ENCODE data around the gene VRK3.
A peak's percentile ranks its signal among the peaks of the same experiment; 100 is the strongest.
"Not testable (repeated sequence)": the region's sequence is repeated elsewhere in the genome, so short reads cannot be mapped to it uniquely, and the experiment has no call there.

The VRK3 gene, protein sequence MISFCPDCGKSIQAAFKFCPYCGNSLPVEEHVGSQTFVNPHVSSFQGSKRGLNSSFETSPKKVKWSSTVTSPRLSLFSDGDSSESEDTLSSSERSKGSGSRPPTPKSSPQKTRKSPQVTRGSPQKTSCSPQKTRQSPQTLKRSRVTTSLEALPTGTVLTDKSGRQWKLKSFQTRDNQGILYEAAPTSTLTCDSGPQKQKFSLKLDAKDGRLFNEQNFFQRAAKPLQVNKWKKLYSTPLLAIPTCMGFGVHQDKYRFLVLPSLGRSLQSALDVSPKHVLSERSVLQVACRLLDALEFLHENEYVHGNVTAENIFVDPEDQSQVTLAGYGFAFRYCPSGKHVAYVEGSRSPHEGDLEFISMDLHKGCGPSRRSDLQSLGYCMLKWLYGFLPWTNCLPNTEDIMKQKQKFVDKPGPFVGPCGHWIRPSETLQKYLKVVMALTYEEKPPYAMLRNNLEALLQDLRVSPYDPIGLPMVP

DNA sequence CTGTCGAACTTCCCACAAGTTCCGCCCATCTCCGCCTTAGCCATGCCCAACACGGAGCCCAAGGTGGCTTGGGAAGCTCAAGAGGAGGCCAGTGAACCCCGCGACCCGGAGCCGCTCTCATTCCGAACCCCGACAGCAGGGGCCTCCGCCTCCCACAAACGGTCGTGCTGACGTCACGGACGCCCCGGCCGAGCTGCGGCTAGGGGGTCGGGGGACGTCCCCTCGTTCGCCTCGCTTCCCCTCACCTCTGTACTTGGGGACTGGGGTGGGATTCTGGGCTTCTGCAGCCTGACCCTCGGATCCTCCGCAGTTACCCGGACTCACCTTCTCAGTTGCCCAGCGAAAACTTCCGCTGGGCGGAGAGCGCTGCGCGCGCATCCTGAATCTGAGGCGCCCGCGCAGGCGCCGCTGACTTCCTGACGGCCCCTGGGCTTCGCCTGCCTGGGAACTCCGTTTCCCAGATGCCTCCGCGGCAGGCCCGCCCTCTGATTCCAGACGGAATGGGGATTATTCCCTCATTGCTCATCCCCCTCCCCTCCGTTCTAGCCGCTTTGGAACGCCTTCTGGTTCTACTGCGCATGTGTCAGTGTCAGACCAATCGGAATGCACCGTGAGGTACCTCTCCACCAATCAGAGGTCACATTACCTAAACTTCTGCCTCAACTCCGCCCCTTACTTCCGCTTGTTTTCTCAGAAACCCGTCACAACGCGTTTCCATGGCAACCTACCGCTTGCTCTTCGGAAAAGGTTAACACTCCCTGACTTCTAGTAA, at the start of gene VRK3:
TSS of gene VRK3 (minus strand) at position 351 of the 772 bp plus-strand sequence. CDS start 9,210 bp downstream, outside the sequence.
- DNase-seq (ENCODE audit: low read depth) = peak; percentile 95

DNA sequence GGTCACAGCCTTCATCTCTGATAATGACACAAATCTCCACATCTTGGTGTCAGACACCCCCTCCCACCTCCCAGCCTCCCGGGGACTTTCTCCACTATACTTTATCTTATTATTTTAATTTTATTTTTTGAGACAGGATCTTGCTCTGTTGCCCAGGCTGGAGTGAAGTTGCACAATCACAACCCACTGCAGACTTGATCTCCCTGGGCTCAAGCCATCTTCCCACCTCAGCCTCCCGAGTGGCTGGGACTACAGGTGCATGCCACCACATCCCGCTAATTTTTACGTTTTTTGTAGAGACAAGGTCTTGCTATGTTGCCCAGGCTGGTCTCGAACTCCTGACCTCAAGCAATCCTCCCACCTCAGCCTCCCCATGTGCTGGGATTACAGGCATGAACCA, 43.2 kb upstream of the VRK3 start:
- not testable (repeated sequence) for DNase-seq (ENCODE audit: low read depth)

DNA sequence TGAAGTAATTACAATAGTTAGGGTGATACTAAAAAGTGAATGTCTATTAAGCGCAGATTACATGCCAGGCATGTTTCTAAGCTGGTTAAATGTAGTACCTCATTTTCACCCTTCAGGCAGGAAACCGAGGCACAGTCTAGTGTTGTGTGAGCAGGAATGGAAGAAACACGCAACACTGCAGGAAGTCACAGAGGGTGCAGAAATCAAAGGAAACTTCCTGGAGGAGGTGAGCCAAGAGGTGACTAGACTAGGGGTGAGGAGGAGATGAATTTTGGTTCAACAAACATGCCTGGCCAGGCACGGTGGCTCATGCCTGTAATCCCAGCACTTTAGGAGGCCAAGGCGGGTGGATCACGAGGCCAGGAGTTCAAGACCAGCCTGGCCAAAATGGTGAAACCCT, 42.4 kb upstream of the VRK3 start:
- DNase-seq (ENCODE audit: low read depth) = no peak

DNA sequence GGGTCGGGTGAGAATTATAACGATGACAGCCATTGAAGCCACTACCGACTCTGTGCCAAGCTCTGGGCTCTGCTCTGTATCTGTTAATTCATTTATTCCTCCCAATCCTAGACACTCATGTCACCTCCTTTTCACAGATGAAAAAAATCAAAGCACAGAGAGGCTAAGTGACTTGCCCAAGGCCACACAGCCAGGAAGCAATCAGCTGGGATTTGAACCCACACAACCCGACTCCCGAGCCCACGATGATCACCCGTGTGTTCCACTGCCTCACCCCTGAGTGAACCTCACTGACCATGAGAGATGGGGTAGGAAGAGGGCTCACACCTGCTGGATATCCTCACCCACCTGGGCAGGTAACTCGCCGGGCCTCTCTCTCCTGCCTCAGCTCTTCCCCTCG, 40.8 kb upstream of the VRK3 start:
- DNase-seq (ENCODE audit: low read depth) = no peak

DNA sequence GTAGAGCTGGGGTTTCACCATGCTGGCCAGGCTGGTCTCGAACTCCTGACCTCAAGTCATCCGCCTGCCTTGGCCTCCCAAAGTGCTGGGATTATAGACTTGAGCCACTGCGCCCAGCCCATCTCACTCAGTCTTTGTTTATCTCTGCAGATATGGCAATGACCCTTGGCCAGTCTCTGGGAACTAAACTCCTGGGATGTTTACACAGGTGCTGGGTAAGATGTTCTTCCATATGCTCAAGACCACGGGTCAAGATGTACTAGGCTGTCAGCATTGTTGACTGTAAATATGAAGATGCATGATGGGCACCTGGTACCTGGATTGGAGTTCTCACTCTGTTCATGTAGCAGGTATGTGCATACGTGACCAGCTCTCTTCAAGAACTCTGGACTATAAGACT, 36.5 kb upstream of the VRK3 start:
- DNase-seq (ENCODE audit: low read depth) = no peak

DNA sequence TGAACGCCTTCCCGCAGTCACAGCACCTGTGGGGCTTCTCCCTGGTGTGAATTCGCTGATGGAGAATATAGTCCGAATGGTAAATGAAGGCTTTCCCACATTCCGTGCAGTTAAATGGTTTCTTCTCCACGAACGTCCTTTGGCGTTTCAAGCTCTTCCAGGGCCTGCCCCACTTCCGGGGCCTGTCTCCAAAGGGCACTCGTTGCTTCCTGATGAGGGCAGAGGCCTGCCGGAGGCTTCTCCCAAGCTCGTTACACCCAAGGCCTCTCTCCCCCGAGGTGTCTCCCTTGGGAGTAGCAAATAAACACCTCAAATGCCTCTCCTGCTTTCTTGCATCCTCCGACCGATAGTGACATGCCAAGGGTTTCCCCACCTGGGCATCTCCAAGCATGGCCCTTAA, 34.9 kb upstream of the VRK3 start:
- no peak for DNase-seq (ENCODE audit: low read depth)

DNA sequence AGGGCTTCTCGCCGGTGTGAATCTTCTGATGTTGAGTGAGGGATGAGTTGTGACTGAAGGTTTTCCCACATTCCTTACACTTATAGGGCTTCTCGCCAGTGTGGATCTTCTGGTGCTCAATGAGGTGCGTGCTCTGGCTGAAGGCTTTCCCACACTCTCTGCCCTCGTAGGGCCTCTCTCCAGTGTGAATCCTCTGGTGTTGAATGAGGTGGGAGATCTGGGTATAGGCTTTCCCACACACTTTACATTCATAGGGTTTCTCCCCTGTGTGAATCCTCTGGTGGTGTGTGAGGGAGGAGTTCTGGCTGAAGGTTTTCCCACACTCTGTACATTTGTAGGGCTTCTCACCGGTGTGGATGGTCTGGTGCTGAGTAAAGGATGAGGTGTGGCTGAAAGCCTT, 33.9 kb upstream of the VRK3 start:
- no peak for DNase-seq (ENCODE audit: low read depth)

DNA sequence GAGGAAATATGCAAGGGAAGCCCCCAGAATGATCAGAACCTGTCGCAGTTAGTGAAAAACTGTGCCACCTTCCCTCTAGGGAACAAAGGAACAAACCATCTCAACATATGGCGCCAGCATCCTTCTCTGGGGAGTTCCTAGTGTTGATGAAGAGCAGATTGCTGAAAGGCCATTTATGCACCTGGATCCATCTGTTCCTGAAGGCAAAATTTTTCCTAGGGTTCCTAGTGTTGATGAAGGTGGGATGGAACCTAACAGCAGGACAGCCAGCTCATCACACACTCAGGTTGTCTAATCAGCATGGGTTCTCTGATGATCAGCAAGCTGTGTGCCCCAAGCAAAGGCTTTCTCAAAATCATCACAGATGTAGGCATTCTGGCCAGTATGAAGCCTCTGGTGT, 33.3 kb upstream of the VRK3 start:
- DNase-seq (ENCODE audit: low read depth) = no peak

DNA sequence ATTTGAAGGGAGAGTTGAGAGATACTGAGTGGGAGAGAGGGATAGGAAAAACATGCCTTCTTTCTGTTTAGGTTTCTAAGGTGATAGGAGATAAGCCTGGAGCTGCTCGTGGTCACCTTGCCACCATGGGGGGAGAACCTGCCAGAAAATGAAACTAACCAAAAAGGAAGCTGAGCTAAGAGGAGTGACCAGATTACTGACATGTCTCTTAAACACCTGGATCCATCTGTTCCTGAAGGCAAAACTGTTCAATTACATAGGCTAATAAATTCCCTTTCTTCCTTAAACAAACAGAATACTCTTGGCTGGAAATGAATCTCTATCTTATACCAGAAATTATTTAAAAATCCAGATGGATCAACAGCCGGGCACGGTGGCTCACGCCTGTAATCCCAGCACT, 27.9 kb upstream of the VRK3 start:
- no peak for DNase-seq (ENCODE audit: low read depth)

DNA sequence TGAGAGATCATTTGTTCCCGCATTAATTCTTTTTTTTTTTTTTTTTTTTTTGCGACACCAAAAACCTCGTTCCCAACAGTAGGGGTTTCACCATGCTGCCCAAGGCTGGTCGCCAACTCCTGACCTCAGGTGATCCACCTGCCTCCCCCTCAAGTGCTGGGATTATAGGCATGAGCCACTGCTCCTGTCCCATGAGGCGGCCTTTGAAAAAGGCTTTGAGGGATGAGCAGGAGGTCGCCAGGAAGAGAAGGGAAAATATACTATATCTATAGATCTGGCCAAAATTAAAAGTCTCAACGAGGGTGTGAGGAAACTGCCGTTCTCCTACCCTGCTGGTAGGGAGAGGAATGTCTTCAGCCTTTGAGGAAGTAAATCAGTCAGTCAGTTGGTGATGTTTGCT, 26.8 kb upstream of the VRK3 start:
- no peak for DNase-seq (ENCODE audit: low read depth)

DNA sequence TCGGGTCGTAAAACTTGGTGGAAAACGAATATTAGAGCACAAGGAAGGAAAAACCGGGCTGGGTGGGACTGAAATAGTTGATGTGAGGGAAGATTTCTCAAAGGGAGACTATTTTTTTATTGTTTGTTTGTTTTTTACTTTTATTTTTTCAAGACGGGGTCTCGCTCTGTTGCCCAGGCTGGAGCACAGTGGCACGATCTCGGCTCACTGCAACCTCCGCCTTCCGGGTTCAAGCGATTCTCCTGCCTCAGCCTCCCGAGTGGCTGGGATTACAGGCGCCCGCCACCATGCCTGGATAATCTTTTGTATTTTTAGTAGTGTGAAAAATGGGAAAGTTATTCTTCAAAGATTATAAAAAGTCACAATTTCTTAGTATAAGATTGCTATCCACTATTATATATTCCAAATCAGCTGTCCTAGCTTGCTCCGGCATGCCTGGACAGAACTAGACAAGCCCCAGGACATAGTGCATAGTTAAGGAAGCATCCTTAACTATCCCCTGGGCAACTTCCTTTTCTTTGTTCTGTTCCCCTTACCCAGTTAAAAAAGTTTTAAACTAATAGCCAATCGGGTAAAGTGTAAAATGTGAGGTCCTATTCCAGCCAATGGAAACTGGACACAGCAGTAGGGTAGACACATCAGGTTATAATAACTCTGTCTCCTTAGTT, 26.2 kb upstream of the VRK3 start:
- DNase-seq (ENCODE audit: low read depth) = not testable (repeated sequence)

DNA sequence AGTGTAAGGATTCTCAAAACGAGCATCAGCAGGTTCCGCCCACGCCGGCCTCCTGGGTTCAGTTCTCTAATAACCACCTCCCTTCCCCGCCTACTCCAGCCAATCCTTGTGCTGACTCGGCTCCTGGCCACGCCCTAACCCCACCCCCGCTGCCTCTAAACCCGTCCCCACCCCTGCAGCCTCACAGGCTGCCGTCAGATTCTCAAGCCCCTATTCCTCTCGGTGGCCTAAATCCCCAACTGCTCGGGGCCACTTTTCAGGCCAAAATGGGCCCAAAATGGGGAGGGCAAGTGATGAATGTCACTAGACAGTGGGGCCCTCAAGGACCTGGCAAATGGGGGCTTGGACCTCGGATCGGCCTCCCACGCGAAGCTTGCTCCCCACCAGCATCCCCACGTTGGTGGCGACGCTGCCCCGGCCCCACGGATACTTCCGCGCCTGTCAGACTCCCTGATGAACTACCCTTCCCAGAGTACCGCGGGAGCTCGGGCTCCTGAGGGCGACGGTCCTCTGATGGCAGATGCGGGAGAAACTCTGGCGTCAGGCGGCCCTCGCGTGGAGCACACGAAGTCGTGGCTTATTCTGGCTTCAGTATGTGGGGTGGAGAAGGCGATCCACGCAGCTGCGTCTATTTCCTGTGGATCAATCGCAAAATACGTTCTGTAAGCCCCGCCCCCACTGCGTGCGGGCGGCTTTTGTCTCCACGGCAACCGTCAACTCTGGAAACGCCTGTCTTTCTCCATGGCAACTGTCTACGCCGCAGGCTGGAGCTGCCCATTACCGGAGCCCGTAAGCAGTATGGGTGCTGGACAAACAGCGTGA, 25.4 kb upstream of the VRK3 start:
- DNase-seq (ENCODE audit: low read depth) = peak; percentile 34

DNA sequence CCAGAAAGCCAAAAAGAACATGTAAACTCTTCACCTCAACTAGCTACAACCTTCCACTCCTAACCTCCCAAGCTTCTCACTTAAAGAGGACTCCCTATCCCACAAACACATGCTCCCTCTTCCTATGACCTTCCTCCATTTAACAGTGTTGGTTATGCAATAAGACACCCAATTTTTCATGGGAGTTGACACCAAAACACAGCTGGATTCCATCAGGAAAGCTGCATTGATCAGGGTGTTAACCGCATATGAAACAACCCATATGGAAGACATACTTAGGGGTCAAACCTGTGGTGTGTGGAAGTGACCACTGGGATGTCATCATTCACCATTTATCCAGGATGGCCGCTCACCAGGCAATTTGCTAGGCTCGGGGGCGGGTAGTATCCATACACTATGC, 22.5 kb upstream of the VRK3 start:
- no peak for DNase-seq (ENCODE audit: low read depth)

DNA sequence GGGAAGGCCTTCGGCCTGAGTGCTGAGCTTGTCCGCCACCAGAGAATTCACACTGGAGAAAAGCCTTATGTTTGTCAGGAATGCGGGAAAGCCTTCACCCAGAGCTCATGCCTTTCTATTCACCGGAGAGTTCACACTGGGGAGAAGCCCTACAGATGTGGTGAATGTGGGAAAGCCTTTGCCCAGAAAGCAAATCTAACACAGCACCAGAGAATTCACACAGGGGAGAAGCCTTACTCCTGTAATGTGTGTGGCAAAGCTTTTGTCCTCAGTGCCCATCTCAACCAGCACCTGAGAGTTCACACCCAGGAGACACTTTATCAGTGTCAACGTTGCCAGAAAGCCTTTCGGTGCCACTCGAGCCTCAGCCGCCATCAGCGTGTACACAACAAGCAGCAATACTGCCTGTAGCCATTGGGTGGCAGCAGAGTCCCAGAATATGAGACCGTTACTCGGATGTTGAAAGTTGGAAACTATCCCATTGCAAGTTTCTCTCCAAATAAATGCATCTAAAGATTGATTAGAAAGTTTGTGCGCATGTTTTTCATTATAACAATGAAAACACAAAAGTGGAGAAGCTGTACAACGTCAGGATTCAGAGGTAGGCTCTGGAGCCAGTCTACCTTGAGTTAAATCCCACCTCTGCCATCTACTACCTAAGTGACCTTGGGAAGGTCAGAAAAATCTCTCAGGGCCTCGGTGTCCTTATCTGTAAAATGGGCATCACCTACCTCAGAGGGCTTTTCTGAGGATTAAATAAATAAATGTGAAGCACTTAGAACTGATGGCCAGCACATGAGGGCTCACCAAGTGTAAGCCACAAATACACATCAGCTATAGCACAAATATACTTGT, 21.7 kb upstream of the VRK3 start:
- peak; percentile 25 for DNase-seq (ENCODE audit: low read depth)

DNA sequence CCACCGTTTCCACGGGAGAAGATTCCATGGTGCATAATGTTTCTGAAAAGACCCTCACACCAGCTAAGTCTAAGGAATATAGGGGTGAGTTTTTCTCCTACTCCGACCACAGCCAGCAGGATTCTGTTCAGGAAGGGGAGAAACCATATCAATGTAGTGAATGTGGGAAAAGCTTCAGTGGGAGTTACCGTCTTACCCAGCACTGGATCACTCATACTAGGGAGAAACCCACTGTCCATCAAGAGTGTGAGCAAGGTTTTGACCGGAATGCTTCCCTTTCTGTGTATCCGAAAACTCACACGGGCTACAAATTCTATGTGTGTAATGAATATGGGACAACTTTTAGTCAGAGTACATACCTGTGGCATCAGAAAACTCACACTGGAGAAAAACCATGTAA, 19.8 kb upstream of the VRK3 start:
- DNase-seq (ENCODE audit: low read depth) = no peak

DNA sequence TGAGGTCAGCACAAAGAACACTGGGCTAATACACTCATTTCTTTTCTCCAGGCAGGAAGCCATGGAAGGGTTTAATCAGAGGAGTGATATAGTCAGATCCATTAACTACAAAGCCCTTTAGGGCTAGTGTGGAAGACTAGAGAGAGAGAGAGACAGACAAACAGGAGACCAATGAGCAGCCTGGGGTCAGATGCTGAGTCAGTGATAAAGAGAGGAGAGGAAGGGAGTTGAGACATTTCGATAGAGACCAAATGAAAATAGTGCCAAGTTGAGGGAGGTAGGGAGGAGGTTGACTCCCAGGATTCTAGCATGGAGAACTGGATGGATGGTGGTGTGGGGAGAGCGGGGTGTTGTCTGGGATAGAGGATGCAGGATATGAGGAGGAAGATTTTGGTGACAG, 18.8 kb upstream of the VRK3 start:
- no peak for DNase-seq (ENCODE audit: low read depth)

DNA sequence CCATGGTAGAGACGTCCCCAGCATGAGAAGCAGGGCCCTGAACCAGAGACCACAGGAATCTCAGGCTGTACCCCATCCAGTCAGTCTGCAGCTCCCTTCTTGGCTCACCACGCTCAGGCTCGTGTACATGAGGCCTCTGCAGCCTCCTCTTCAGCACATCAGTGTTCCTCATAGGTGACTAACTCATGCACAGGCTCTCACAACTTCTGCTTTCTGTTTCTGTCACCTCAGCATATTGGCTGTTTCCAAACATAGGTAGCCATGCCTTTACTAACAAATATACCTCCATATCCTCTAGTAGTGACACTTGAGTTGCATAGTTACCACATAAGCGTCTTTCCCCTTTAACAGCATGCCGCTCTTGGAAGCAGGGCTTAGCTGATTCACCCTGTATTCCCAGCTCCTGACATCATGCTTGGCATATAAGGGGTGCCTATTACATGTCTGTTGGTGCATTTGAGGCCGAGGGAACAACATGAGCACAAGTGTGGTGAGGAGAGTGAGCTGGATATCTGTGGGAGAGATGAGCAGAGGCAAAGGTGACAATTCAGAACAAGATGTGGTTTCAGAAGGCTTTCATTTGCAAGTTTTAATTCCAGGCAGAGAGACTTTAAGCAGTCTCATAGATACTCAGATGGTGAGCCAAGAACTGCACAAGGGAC, 17.3 kb upstream of the VRK3 start:
- DNase-seq (ENCODE audit: low read depth) = no peak

DNA sequence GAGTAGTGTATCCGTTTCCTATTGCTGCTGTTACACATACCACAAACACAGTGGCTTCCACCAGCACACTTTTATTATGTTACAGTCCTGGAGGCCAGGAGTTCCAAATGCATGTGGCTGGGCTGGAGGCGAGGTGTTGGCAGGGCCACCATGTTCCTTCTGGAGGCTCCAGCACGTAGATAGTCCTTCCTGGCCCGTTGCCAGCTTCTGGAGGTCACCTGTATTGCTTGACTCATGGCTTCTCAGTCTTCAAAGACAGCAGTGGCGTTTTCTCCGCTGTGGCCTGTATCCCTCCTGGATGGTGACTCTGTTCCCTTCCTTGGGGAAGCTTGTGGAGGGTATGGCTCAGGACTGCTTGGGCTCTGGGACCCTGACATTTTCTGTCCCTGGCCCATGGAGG, 15.8 kb upstream of the VRK3 start:
- DNase-seq (ENCODE audit: low read depth) = no peak

DNA sequence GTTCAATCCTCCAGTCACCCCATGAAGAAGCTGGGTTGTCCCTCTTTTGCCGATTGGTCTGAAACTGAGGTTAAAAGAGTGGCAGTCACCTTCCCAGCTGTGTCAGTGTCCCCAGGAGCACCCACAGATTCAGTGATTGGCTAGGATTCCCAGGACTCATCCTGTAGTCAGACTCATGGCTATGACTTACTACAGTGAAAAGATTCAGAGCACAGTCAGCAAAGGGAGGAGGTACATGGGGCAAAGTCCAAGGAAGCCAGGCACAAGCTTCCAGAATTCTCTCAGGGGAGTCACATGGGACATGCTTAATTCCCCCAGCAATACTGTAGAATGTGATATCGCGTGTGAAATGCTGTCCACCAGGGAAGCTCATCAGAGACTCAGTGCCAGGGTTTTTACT, 14.8 kb upstream of the VRK3 start:
- DNase-seq (ENCODE audit: low read depth) = no peak

DNA sequence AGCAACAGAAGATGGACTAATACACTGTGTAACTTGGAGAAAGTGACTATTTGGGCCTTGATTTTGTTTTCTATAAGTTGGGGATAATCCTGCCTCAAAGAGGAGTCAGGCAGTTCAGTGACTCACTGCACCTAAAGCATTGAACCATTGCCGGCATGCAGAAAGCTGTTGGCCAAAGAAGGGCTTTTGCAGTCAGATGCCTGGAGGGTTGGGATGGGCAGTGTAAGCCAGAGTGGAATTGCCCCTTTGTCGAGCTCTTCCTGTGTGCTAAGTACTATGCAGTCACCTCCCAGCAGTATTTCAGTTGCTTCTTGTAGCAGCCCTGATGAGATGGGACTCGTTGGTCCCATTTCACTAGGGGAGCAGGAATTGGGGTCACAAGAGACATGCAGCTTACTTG, 11.7 kb upstream of the VRK3 start:
- DNase-seq (ENCODE audit: low read depth) = no peak

All from stimulated activated CD8-positive, alpha-beta memory T cell treated with anti-CD3 and anti-CD28 coated beads, Interleukin-15, amount 100 ng/mL, for 24 hours (primary cell).